Fibroblast of skin of abdomen (primary cell): Measurements from ENCODE around the gene TAS2R41.
"Not testable (repeated sequence)": the region's sequence is repeated elsewhere in the genome, so short reads cannot be mapped to it uniquely, and the experiment has no call there.

ENCODE experiments used
- DNase-seq: peaks from one replicate; pipeline ENCODE4 v3.0.0-alpha.2; 2013

The TAS2R41 gene

GRCh38 chr7:143519411-143520131 lies 41.9 kb downstream of the TAS2R41 start:
- peak; percentile 72 for DNase-seq

GRCh38 chr7:143522309-143522916 lies 44.7 kb downstream of the TAS2R41 start:
- DNase-seq: not testable (repeated sequence)
